Coronary artery (tissue), 2 donors: ENCODE data around the gene TTC31.

ENCODE experiments used
- DNase-seq: peaks from one replicate; pipeline ENCODE4 v3.0.0-alpha.2; 2017; ENCODE audit warnings: low spot score
- H3K27ac ChIP-seq, 2 donors: fragments of 200-600 bp; sonication (generic); one replicate each; pipeline ENCODE4 v1.5.1; 2016 to 2019
- H3K4me3 ChIP-seq: fragments of 200-600 bp; sonication (generic); 2 replicates; pipeline ENCODE4 v1.5.1; 2016; ENCODE audit warnings: mild to moderate bottlenecking, moderate library complexity
- CTCF ChIP-seq: fragments of 200-600 bp; sonication (generic); IDR thresholded peaks from one replicate; pipeline ENCODE4 v1.5.1; 2019; ENCODE audit warnings: antibody characterized with exemption

Gene TTC31

GRCh38 chr2:74495440-74495839, 12.6 kb downstream of the TTC31 start:
- H3K4me3 ChIP-seq: no peak overlapping the region
- no peak for DNase-seq
- no peak overlapping the region for H3K27ac ChIP-seq
- no peak for TF ChIP-seq CTCF

GRCh38 chr2:74496997-74497776, 14.3 kb downstream of the TTC31 start:
- no peak for TF ChIP-seq CTCF
- no peak for DNase-seq
- Histone ChIP-seq H3K4me3 (peak overlapping the region; percentile 65), H3K27ac (no peak overlapping the region)

- H3K4me3 ChIP-seq: peak overlapping the region; percentile 65
- no peak overlapping the region for H3K27ac ChIP-seq
- no peak for TF ChIP-seq CTCF
- peak; percentile 72 for DNase-seq
Measured at GRCh38 chr2:74497777-74498499, 15.1 kb downstream of the TTC31 start.

GRCh38 chr2:74498500-74499266, 15.8 kb downstream of the TTC31 start:
- no peak for TF ChIP-seq CTCF
- peak overlapping the region; percentile 65 for H3K4me3 ChIP-seq
- H3K27ac ChIP-seq: no peak overlapping the region
- DNase-seq: peak; percentile 63

GRCh38 chr2:74499267-74499939, 16.5 kb downstream of the TTC31 start, which contains the start of gene LBX2:
TSS of gene LBX2 (minus strand) at chr2:74499603. CDS start at chr2:74499537, 66 bp downstream.
- TF ChIP-seq CTCF: no peak
- DNase-seq: no peak
- Histone ChIP-seq H3K4me3 (peak within 1 kb of the TSS; percentile 65), H3K27ac (no peak within 1 kb of the TSS)

GRCh38 chr2:74499940-74500577, 17.2 kb downstream of the TTC31 start:
- no peak overlapping the region for H3K4me3 ChIP-seq
- DNase-seq: peak; percentile 67
- no peak overlapping the region for H3K27ac ChIP-seq
- no peak for TF ChIP-seq CTCF
